Memory B cell (primary cell): ENCODE measurements around the gene CCDC102A.
"Not testable (repeated sequence)": the region's sequence is repeated elsewhere in the genome, so short reads cannot be mapped to it uniquely, and the experiment has no call there.

Experiments used
- ATAC-seq: fragments of 150-1000 bp; cut with Tn5 transposase; 2 replicates; pipeline ENCODE4 v1.10.0; 2021; ENCODE audit warnings: low read depth, mild to moderate bottlenecking, moderate library complexity
- DNase-seq, 2 donors: peaks; one replicate each; pipeline ENCODE4 v3.0.0; 2022; ENCODE audit warnings: low spot score in 2 of 2
- H3K27ac Mint-ChIP-seq: one replicate; pipeline ENCODE4 v1.8.0; 2022; ENCODE audit warnings: mild to moderate bottlenecking, moderate library complexity, mixed read lengths
- H3K27me3 Mint-ChIP-seq: one replicate; pipeline ENCODE4 v1.8.0; 2022; ENCODE audit warnings: mixed read lengths
- H3K36me3 Mint-ChIP-seq: one replicate; pipeline ENCODE4 v1.8.0; 2022; ENCODE audit warnings: mild to moderate bottlenecking, mixed read lengths
- H3K4me1 Mint-ChIP-seq: one replicate; pipeline ENCODE4 v1.8.0; 2022; ENCODE audit warnings: mixed read lengths
- H3K4me3 Mint-ChIP-seq: one replicate; pipeline ENCODE4 v1.8.0; 2022; ENCODE audit warnings: mild to moderate bottlenecking, moderate library complexity, mixed read lengths
- H3K9me3 Mint-ChIP-seq: one replicate; pipeline ENCODE4 v1.8.0; 2022; ENCODE audit warnings: mixed read lengths

CCDC102A gene

DNA sequence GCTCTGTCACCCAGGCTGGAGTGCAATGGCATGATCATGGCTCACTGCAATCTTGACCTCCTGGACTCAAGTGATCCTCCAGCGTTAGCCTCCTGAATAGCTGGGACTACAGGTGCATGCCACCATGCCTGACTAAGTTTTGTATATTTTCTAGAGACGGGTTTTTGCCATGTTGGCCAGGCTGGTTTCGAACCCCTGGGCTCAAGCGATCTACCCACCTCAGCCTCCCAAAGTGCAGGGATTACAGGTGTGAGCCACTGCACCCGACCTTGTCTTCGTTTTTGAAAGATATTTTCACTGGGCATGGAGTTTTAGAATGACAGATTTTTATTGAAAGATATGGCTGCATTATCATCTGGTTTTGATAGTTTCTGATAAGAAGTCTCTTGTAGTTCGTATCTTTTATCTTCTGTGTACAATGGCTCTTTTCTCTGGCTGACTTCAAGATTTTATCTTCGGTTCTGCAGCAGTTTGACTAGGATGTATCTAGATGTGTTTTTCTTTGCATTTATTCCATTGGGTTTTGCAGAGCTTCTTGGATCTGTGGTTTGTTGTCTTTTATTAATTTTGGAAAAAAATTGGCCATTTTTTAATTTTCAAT is 20.7 kb upstream of the CCDC102A start:
- Mint-ChIP-seq H3K4me1 (peaks cover 43% of the 10 kb centered on the region), H3K36me3 (peaks cover 47% of the 10 kb centered on the region), H3K9me3 (peaks cover 13% of the 10 kb centered on the region), H3K27ac (no peak overlapping the region), H3K27me3 (no peaks in the 10 kb centered on the region), H3K4me3 (no peak overlapping the region)
- DNase-seq = no peak
- ATAC-seq = no peak

GRCh38 chr16:57555831-57556230 is 19.5 kb upstream of the CCDC102A start:
- H3K4me3 Mint-ChIP-seq = no peak overlapping the region
- no peak for ATAC-seq
- no peak for DNase-seq
- H3K4me1 Mint-ChIP-seq = peaks cover 44% of the 10 kb centered on the region
- no peak overlapping the region for H3K27ac Mint-ChIP-seq
- peaks cover 49% of the 10 kb centered on the region for H3K36me3 Mint-ChIP-seq
- H3K9me3 Mint-ChIP-seq = peaks cover 9% of the 10 kb centered on the region
- no peaks in the 10 kb centered on the region for H3K27me3 Mint-ChIP-seq

GRCh38 chr16:57551057-57551456 is 14.7 kb upstream of the CCDC102A start:
- H3K4me1 Mint-ChIP-seq = peaks cover 48% of the 10 kb centered on the region
- H3K27ac Mint-ChIP-seq = peak overlapping the region; percentile 88
- DNase-seq = no peak

DNA sequence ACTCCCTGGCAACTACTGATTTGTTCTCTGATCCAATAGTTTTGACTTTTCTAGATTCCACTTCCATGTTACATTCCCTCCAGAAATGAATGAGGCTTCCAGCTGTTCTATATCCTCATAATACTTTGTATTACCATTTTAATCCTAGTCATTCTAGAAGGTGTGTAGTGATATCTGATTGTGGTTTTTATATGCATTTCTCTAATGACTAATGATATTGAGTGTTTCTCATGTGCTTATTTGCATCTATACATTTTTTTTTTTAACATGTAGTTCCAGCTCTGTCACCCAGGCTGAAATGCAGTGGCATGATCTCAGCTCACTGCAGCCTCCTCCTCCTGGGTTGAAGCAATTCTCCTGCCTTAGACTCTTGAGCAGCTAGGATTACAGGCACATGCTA is 13.4 kb upstream of the CCDC102A start:
- peak overlapping the region; percentile 88 for H3K27ac Mint-ChIP-seq
- DNase-seq (no peak), ATAC-seq (no peak)
- H3K27me3 Mint-ChIP-seq = no peaks in the 10 kb centered on the region
- H3K36me3 Mint-ChIP-seq = peaks cover 25% of the 10 kb centered on the region
- no peak overlapping the region for H3K4me3 Mint-ChIP-seq
- peaks cover 46% of the 10 kb centered on the region for H3K4me1 Mint-ChIP-seq
- H3K9me3 Mint-ChIP-seq = peaks cover 2% of the 10 kb centered on the region

More at GRCh38 chr16:57551057-57551456, 14.7 kb upstream of the CCDC102A start:
- H3K27me3 Mint-ChIP-seq = no peaks in the 10 kb centered on the region
- no peak overlapping the region for H3K4me3 Mint-ChIP-seq
- peaks cover 6% of the 10 kb centered on the region for H3K9me3 Mint-ChIP-seq
- no peak for ATAC-seq
- H3K36me3 Mint-ChIP-seq = peaks cover 32% of the 10 kb centered on the region

- H3K36me3 Mint-ChIP-seq = peaks cover 23% of the 10 kb centered on the region
- peak overlapping the region; percentile 54 for H3K4me3 Mint-ChIP-seq
- ATAC-seq (no peak), DNase-seq (no peak)
- H3K27ac Mint-ChIP-seq = no peak overlapping the region
- H3K9me3 Mint-ChIP-seq = no peaks in the 10 kb centered on the region
- H3K27me3 Mint-ChIP-seq = no peaks in the 10 kb centered on the region
- peaks cover 54% of the 10 kb centered on the region for H3K4me1 Mint-ChIP-seq
These were observed 12.0 kb upstream of the CCDC102A start for GRCh38 chr16:57548408-57548807.

DNA sequence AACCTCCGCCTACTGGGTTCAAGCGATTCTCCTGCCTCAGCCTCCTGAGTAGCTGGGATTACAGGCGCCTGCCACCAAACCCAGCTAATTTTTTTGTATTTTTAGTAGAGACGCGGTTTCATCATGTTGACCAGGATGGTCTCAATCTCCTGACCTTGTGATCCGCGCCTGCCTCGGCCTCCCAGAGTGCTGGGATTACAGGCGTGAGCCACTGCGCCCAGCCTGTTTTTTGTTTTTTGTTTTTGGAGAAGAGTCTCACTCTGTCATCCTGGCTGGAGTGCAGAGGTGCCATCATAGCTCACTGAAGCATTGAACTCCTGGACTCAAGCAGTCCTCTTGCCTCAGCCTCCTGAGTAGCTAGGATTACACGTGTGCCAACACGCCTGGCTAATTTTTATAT is 11.2 kb upstream of the CCDC102A start:
- H3K4me1 Mint-ChIP-seq = peaks cover 54% of the 10 kb centered on the region
- not testable (repeated sequence) for H3K27me3 Mint-ChIP-seq, H3K9me3 Mint-ChIP-seq, DNase-seq, H3K4me3 Mint-ChIP-seq, H3K27ac Mint-ChIP-seq, ATAC-seq
- H3K36me3 Mint-ChIP-seq = peaks cover 20% of the 10 kb centered on the region

DNA sequence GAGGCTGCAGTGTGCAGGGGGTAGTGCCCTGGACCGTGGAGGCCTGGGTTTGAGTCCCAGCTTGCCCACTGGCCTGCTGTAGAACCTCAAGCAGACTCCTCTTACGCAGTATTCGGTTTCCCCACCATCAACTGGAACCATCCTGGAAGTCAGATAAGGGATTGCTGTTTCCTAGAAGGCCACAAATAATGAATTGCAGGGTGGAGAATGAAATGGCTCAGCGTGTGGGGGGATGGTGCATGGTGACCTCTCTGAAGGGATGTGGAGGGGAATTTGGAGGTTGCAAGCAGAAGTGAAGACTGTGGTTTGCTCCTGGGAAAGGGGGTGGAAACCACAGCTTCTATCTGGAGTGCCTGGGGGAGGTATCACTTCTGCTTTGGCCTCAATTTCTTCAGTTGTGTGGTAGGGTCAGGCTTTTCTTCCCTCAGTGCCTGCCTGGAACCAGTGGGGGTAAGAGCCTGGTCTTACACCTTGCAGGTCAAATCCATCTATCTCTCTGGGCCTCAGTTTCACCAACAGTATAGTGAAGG is 7.8 kb upstream of the CCDC102A start:
- Mint-ChIP-seq H3K4me1 (peaks cover 49% of the 10 kb centered on the region), H3K27me3 (no peaks in the 10 kb centered on the region), H3K27ac (peak overlapping the region; percentile 31), H3K4me3 (peak overlapping the region; percentile 82), H3K9me3 (no peaks in the 10 kb centered on the region), H3K36me3 (peaks cover 4% of the 10 kb centered on the region)
- ATAC-seq (peak; percentile 88), DNase-seq (peak in 1 of 2 donors; percentile 76)

DNA sequence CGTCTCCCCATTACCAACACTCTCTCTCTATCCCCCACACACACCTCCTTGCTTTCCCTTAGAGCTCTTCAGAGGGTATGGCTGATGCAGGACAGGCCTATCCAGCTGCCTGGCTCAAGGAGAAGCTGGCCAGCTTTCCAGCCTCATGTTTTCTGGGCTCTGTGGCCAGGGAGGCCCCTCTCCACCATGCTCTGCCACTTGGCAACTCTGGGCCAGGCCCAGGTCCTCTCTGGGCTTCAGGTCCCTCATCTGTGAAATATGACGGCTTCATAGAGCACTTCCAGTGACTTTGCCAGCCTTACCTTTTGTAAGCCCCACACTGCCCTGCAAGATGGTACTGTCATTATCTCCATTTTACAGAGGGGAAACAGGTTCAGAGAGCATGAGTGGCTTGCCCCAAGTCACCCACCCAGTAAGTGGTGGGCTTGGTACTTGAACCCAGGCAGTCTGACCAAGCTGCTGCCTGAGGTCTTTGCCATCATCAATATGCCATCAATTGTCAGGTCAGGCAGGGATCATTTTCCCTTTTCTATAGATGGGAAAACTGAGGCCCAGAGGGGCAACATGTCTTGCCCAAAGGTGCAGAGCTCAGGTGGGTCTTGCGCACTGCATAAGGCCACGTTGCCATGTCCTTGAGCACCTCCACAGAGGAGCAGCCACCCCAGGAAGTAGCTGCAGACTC is 5.5 kb upstream of the CCDC102A start:
- Mint-ChIP-seq H3K9me3 (no peaks in the 10 kb centered on the region), H3K27me3 (no peaks in the 10 kb centered on the region), H3K27ac (peak overlapping the region; percentile 56), H3K4me3 (peak overlapping the region; percentile 82), H3K4me1 (peaks cover 55% of the 10 kb centered on the region), H3K36me3 (no peaks in the 10 kb centered on the region)
- ATAC-seq (no peak), DNase-seq (no peak)

DNA sequence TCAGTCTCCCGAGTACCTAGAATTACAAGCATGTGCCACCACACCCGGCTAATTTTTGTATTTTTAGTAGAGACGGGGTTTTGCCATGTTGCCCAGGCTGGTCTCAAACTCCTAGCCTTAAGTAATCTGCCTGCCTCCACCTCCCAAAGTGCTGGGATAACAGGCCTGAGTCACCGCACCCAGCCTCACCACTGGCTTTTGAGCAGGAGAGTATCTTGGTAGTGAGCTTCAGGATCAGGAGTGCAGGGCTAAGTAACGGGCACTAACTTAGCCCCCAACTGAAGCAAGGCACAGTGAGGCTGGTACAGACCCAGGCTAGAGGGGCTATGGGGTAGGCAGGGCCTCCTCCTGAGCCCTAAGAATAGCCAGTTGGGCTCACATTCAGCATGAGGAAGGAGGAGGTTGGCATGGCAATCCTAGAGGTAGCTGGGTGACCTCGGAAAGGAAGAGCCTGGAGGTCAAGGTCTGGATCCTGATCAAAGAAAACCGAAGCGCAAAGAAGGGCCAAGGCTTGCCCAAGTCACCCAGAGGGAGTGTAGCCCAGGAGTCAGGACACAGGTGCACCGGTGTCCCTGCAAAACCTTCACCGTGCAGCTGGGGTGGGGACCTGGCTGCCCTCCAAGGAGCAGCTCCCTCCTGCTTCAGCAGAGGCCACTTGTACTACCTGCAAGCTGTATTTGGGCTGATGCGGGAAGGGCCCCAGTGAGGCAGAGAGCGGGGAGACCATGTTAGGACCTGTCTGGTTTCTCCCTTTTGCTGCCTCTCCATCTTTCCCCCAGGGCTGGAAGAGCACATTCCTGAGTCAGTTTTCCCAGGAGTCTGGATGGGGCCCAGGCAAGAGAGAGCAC is 4.8 kb upstream of the CCDC102A start:
- Mint-ChIP-seq H3K36me3 (no peaks in the 10 kb centered on the region), H3K4me1 (peaks cover 55% of the 10 kb centered on the region), H3K27ac (peak overlapping the region; percentile 28), H3K9me3 (no peaks in the 10 kb centered on the region), H3K27me3 (no peaks in the 10 kb centered on the region), H3K4me3 (peak overlapping the region; percentile 33)
- ATAC-seq = no peak
- DNase-seq = no peak

- DNase-seq = no peak
- Mint-ChIP-seq H3K36me3 (no peaks in the 10 kb centered on the region), H3K27me3 (no peaks in the 10 kb centered on the region), H3K27ac (no peak overlapping the region), H3K9me3 (no peaks in the 10 kb centered on the region), H3K4me1 (peaks cover 56% of the 10 kb centered on the region), H3K4me3 (no peak overlapping the region)
- ATAC-seq = no peak
These were observed 4.0 kb upstream of the CCDC102A start for GRCh38 chr16:57540387-57540786.

GRCh38 chr16:57539072-57539796 is 2.9 kb upstream of the CCDC102A start:
- peak overlapping the region; percentile 89 for H3K4me3 Mint-ChIP-seq
- peaks cover 52% of the 10 kb centered on the region for H3K4me1 Mint-ChIP-seq
- H3K9me3 Mint-ChIP-seq = no peaks in the 10 kb centered on the region
- peak; percentile 6 for ATAC-seq
- DNase-seq = no peak
- H3K27ac Mint-ChIP-seq = peak overlapping the region; percentile 79
- H3K27me3 Mint-ChIP-seq = no peaks in the 10 kb centered on the region
- no peaks in the 10 kb centered on the region for H3K36me3 Mint-ChIP-seq

DNA sequence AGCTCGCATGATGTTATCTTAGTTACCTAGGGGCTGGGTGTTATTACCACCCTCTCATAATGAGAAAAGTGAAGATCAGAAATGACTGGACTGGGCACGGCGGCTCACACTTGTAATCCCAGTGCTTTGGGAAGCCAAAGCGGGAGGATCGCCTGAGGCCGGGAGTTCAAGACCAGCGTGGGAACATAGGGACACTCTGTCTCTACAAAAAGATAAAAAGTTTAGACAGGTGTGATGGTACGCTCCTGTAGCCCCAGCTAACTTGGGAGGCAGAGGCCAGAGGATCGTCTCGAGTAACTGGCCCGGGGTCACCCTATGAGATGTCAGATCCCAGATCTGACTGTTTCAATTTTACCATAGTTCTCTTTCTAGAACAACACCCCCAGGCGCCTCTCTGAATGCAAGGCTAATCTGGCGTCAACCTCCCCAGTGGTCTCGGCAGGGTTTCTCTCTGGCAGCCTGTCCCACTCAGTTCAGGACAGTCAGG is 1.9 kb upstream of the CCDC102A start:
- H3K36me3 Mint-ChIP-seq = no peaks in the 10 kb centered on the region
- no peaks in the 10 kb centered on the region for H3K27me3 Mint-ChIP-seq
- no peaks in the 10 kb centered on the region for H3K9me3 Mint-ChIP-seq
- ATAC-seq (no peak), DNase-seq (no peak)
- peaks cover 56% of the 10 kb centered on the region for H3K4me1 Mint-ChIP-seq
- H3K27ac Mint-ChIP-seq = peak overlapping the region; percentile 79
- peak overlapping the region; percentile 89 for H3K4me3 Mint-ChIP-seq

GRCh38 chr16:57537581-57538234 is 1.3 kb upstream of the CCDC102A start:
- DNase-seq (no peak), ATAC-seq (no peak)
- H3K9me3 Mint-ChIP-seq = no peaks in the 10 kb centered on the region
- peak overlapping the region; percentile 79 for H3K27ac Mint-ChIP-seq
- peaks cover 53% of the 10 kb centered on the region for H3K4me1 Mint-ChIP-seq
- H3K36me3 Mint-ChIP-seq = no peaks in the 10 kb centered on the region
- peak overlapping the region; percentile 89 for H3K4me3 Mint-ChIP-seq
- H3K27me3 Mint-ChIP-seq = no peaks in the 10 kb centered on the region
